HUDEP-2 (cell line): ENCODE measurements around the gene FAM98B.
A peak's percentile ranks its signal among the peaks of the same experiment; 100 is the strongest.

ENCODE experiments used
- DNase-seq, 76 experiments: peaks; one replicate each; lab custom pipeline; 2025; ENCODE audit not compliant: unreplicated experiment in 76 of 76; lab: John Stamatoyannopoulos, UW

Gene FAM98B

DNA sequence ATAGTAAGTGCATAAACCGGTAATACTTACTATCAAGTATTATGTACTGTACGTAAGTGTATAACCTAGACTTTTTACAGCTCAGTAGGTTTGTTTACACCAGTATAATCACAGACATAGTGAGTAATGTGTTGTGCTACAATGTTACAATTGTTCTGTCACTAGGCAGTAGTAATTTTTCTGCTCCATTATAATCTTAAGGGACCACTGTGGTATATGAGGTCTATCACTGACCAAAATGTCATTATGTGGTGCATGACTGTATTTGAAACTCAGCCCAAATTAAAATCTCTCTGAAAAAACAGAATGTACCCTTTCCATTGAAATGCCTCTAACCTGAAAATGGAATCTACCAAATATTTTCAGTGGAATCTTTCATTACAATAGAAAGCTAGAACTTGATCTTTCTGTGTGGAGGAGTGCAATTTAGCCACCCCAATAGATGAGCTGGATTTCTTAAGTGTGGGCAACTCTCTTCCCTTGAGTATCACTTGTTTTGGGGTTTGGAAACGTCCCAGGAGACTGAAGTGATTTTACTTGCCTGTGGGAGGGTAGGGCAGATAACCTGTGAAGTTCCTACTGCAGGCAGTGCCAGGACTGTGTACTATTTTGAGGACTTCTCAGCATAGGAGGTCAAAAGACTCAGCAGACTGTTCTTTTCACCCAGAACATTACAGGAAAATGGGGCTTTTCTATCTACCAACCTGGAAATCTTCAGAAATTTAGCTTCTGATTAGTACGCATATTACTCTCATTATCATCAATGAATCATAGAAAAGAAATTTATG is 50.9 kb downstream of the FAM98B start:
- DNase-seq = no peak

GRCh38 chr15:38506997-38507396 is 53.1 kb downstream of the FAM98B start:
- no peak for DNase-seq

DNA sequence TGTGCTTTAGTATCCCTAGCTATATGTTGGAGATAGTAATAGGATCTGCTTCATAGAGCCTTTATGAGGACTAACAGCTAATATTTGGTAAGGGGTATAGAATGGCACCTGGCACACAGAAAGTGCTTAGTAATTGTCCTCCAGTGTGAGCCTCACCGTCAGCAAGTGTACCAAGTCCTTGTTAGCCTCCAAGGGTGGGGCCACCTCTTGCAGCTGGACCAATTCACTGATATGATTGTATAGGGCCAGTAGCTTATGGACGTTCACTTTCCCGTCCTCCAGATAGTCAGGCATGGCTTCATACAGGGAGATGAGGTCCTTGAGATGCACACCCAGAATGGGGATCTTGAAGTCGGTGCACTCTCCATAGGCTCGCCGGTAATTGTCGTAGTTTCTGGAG is 53.6 kb downstream of the FAM98B start:
- DNase-seq = no peak

- peak in 2 of 76 experiments; percentile 11 to 33 for DNase-seq
Measured at GRCh38 chr15:38508647-38509046, 54.7 kb downstream of the FAM98B start.

DNA sequence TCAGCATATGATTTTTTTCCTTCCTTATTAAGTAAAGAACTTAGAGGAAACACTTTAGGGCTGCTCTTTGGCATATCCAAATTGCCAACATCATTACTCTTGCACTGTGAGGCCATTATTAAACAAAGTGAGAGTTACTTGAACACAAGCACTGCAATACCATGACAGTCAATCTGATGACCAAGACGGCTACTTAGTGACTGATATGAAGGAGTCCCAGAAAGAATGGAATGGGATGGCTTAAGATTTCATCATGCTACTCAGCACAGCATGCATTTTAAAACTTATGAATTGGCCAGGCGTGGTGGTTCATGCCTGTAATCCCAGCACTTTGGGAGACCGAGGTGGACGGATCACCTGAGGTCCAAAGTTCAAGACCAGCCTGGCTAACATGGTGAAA is 55.2 kb downstream of the FAM98B start:
- no peak for DNase-seq

GRCh38 chr15:38512901-38513300 is 59.0 kb downstream of the FAM98B start:
- DNase-seq = no peak

DNA sequence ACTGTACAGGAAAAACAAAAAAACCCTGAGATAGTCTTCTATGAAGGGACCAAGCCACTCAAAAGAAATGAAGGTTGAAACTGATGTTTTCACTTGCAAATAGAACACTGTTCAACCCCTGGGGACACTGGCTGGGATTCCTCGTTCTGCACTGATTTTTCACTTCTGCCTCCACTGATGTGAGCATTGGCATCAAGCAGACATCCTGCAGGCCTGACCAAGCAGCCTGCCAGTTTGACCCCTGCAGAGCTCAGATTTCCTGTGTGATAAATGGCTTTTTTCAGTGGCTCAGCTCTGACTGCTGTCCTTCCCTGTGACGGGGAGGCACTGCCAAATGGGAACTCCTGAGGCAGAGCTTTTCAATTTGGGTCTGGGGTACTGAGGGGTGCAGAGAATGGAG is 60.7 kb downstream of the FAM98B start:
- DNase-seq = no peak

GRCh38 chr15:38516626-38517025 is 62.7 kb downstream of the FAM98B start:
- DNase-seq = no peak

GRCh38 chr15:38517312-38517975 is 63.5 kb downstream of the FAM98B start:
- no peak for DNase-seq

GRCh38 chr15:38518084-38518483 is 64.2 kb downstream of the FAM98B start:
- no peak for DNase-seq

GRCh38 chr15:38520035-38520434 is 66.1 kb downstream of the FAM98B start:
- DNase-seq = no peak

- DNase-seq = no peak
Measured at GRCh38 chr15:38521316-38521715, 67.4 kb downstream of the FAM98B start.

GRCh38 chr15:38522922-38523321 is 69.0 kb downstream of the FAM98B start:
- DNase-seq = no peak

GRCh38 chr15:38524156-38524555 is 70.2 kb downstream of the FAM98B start:
- no peak for DNase-seq

DNA sequence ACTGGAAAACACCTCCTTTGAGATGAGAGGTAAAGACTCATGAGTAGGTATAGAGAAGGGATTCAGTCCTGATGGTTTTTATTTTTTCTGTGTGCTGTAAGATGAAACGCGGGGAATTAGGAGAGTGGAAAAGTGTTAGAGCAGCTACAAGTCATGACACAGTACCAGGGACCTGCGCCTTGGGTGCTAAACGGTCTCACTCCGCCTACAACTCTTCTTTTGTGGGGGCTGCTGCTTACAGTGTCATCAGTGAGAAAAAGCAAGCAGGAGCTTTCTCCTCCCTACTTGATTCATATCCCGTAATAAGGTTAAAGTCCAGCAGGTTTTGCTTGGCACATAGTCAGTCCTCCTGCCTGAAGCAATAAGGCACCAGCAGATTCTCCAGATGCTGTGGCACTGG is 71.6 kb downstream of the FAM98B start:
- DNase-seq = no peak

DNA sequence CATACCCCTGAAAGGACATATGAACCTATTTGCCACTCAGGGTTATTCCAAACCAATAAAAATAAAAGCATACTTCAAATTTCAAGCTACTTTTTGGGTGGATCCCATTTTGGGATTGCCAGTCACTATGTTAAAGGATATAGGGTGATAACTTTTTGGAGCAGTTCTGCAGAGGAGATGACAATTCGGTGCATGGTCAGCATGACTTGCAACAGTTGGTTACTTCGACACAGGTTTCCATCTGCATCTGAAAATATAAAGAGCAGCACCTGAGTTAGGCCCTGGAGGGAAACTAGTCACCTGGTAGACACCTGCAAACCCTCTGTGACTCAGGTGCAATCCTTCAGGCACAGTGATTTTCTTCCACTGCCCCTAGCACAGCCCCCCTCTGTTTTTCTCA is 72.2 kb downstream of the FAM98B start:
- DNase-seq = no peak

GRCh38 chr15:38528294-38528693 is 74.4 kb downstream of the FAM98B start:
- no peak for DNase-seq

- DNase-seq = no peak
Measured at GRCh38 chr15:38530113-38530512, 76.2 kb downstream of the FAM98B start.

- no peak for DNase-seq
Measured at GRCh38 chr15:38531509-38531908, 77.6 kb downstream of the FAM98B start.

- no peak for DNase-seq
Measured at GRCh38 chr15:38532728-38533127, 78.8 kb downstream of the FAM98B start.

GRCh38 chr15:38533416-38533915 is 79.5 kb downstream of the FAM98B start:
- no peak for DNase-seq

- no peak for DNase-seq
Measured at GRCh38 chr15:38533926-38534325, 80.0 kb downstream of the FAM98B start.
